ENCODE results near the gene PADI3.
"Not testable (repeated sequence)": the region's sequence is repeated elsewhere in the genome, so short reads cannot be mapped to it uniquely, and the experiment has no call there.

Gene PADI3

GRCh38 chr1:17236779-17237560 is 11.9 kb upstream of the PADI3 start:
- H3K27me3 ChIP-seq (replicated peaks; ENCODE audit: control insufficient read depth, insufficient read depth, low read length): no peaks in the 10 kb centered on the region
- no peaks in the 10 kb centered on the region for H3K36me3 ChIP-seq (ENCODE audit: control insufficient read depth, insufficient read depth, low read length)
- peak; percentile 76 for TF ChIP-seq CTCF (IDR thresholded peaks at IDR 0.05; ENCODE audit: insufficient read depth, low read length, poor library complexity, severe bottlenecking)
- no peak overlapping the region for H3K4me3 ChIP-seq (replicated peaks; ENCODE audit: low read depth, low read length)
- peak; percentile 43 for DNase-seq (ENCODE audit: extremely low read depth, insufficient read length)

GRCh38 chr1:17237561-17237903 is 11.4 kb upstream of the PADI3 start:
- no peak for TF ChIP-seq CTCF (IDR thresholded peaks at IDR 0.05; ENCODE audit: insufficient read depth, low read length, poor library complexity, severe bottlenecking)
- H3K36me3 ChIP-seq (ENCODE audit: control insufficient read depth, insufficient read depth, low read length): no peaks in the 10 kb centered on the region
- H3K4me3 ChIP-seq (replicated peaks; ENCODE audit: low read depth, low read length): no peak overlapping the region
- no peak for DNase-seq (ENCODE audit: extremely low read depth, insufficient read length)
- H3K27me3 ChIP-seq (replicated peaks; ENCODE audit: control insufficient read depth, insufficient read depth, low read length): no peaks in the 10 kb centered on the region

GRCh38 chr1:17239420-17239819 is 9.5 kb upstream of the PADI3 start:
- Histone ChIP-seq H3K27me3 (replicated peaks; ENCODE audit: control insufficient read depth, insufficient read depth, low read length) (no peaks in the 10 kb centered on the region), H3K4me3 (replicated peaks; ENCODE audit: low read depth, low read length) (no peak overlapping the region), H3K36me3 (ENCODE audit: control insufficient read depth, insufficient read depth, low read length) (no peaks in the 10 kb centered on the region)
- peak; percentile 73 for DNase-seq (ENCODE audit: extremely low read depth, insufficient read length)
- no peak for TF ChIP-seq CTCF (IDR thresholded peaks at IDR 0.05; ENCODE audit: insufficient read depth, low read length, poor library complexity, severe bottlenecking)

DNA sequence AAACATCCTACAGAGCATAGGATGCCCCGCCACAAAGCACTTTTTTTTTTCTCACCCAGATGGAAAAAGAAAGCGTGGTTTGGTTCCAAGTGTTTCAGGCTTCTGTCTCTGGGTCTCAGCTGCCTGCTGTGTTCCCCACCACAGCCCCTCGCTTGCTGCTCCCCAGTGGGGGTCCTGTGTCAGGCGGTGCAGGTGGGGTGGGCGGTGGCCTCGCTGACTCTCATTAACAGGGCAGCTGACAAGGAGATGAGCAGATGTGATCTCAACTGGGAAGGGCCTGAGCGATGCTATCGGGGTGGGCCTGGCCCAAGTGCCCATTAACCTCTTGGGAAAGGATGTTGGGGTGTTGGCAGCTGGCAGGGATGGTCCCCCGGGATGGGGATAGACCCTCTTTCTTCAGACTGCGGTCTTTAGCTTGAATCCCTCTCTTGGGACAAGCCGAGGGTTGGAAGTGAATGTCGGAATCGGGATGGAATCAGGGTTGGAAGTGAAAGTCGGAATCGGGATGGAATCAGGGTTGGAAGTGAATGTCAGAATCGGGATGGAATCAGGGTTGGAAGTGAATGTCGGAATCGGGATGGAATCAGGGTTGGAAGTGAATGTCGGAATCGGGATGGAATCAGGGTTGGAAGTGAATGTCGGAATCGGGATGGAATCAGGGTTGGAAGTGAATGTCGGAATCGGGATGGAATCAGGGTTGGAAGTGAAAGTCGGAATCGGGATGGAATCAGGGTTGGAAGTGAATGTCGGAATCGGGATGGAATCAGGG is 7.7 kb upstream of the PADI3 start:
- DNase-seq (ENCODE audit: extremely low read depth, insufficient read length); H3K36me3 ChIP-seq (ENCODE audit: control insufficient read depth, insufficient read depth, low read length); H3K27me3 ChIP-seq (replicated peaks; ENCODE audit: control insufficient read depth, insufficient read depth, low read length); H3K4me3 ChIP-seq (replicated peaks; ENCODE audit: low read depth, low read length): not testable (repeated sequence)

DNA sequence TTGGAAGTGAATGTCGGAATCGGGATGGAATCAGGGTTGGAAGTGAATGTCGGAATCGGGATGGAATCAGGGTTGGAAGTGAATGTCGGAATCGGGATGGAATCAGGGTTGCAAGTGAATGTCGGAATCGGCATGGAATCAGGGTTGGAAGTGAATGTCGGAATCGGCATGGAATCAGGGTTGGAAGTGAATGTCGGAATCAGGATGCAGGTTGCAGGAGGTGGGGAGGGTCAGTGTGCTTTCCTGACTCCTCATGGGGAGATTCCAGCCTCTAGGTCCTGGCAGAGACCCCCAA is 7.2 kb upstream of the PADI3 start:
- H3K4me3 ChIP-seq (replicated peaks; ENCODE audit: low read depth, low read length); DNase-seq (ENCODE audit: extremely low read depth, insufficient read length); H3K27me3 ChIP-seq (replicated peaks; ENCODE audit: control insufficient read depth, insufficient read depth, low read length); H3K36me3 ChIP-seq (ENCODE audit: control insufficient read depth, insufficient read depth, low read length): not testable (repeated sequence)

DNA sequence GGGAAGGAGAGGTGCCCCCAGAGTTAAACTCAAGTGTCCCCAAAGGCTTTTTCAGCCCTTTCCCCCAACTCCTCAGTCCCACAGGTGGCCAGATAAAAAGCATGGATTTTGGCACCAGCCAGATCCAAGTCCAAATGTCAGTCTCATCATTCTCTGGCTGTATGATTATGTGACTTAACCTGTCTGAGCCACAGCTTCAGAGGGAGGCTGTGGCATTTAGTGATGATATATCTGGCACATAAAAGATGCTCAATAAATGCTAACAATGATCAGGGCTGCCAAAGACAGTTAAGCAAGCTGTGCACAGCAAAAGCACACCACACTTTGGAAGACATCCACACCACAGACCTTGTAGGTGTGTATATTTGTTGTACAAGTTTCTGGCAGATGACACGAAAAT is 5.6 kb upstream of the PADI3 start:
- no peaks in the 10 kb centered on the region for H3K36me3 ChIP-seq (ENCODE audit: control insufficient read depth, insufficient read depth, low read length)
- H3K27me3 ChIP-seq (replicated peaks; ENCODE audit: control insufficient read depth, insufficient read depth, low read length): no peaks in the 10 kb centered on the region
- TF ChIP-seq CTCF (IDR thresholded peaks at IDR 0.05; ENCODE audit: insufficient read depth, low read length, poor library complexity, severe bottlenecking): no peak
- no peak for DNase-seq (ENCODE audit: extremely low read depth, insufficient read length)
- no peak overlapping the region for H3K4me3 ChIP-seq (replicated peaks; ENCODE audit: low read depth, low read length)
